Ascending aorta (tissue), 2 donors: ENCODE measurements around the gene CFAP77. TPM values are rescaled to one million over a fixed set of nuclear protein-coding genes. Genes with fewer than 3 reads are reported as not detected.

Experiments used
- DNase-seq, 2 donors: peaks; one replicate each; pipeline ENCODE4 v3.0.0-alpha.2; 2019; ENCODE audit warnings: low spot score in 2 of 2
- H3K27ac ChIP-seq, 2 donors: fragments of 200-600 bp; sonication (generic); one replicate each; pipeline ENCODE4 v1.5.1; 2016 to 2017; ENCODE audit warnings: mild to moderate bottlenecking in 1 of 2
- H3K27me3 ChIP-seq: fragments of 200-600 bp; sonication (generic); one replicate; pipeline ENCODE4 v1.5.1; 2017
- H3K36me3 ChIP-seq, 2 donors: fragments of 200-600 bp; sonication (generic); one replicate each; pipeline ENCODE4 v1.5.1; 2016
- H3K4me1 ChIP-seq, 2 donors: fragments of 200-600 bp; sonication (generic); one replicate each; pipeline ENCODE4 v1.5.1; 2016 to 2017; ENCODE audit warnings: mild to moderate bottlenecking in 1 of 2
- H3K4me3 ChIP-seq, 2 donors: fragments of 200-600 bp; sonication (generic); one replicate each; pipeline ENCODE4 v1.5.1; 2016 to 2017; ENCODE audit warnings: mild to moderate bottlenecking in 1 of 2
- H3K9me3 ChIP-seq, 2 donors: fragments of 200-600 bp; sonication (generic); one replicate each; pipeline ENCODE4 v1.5.1; 2016
- CTCF ChIP-seq, 3 experiments: fragments of 200-600 bp in 2 of 3; fragments of 450-650 bp in 1 of 3; sonication (generic) in 2 of 3; IDR thresholded peaks; one replicate each; pipeline ENCODE4 v1.5.1; 2016 to 2019; ENCODE audit warnings: antibody characterized with exemption in 3 of 3, mild to moderate bottlenecking in 1 of 3, moderate library complexity in 1 of 3
- intact Hi-C: fragments of 100-400 bp; cut with DNase I; formaldehyde crosslinking; loops from one replicate; pipeline ENCODE4 v1.15.1; 2023
- total RNA-seq: library from RNA; depleted of rRNA; stranded (reverse); fragments of >200 nt; gene quantifications from one replicate; pipeline ENCODE4 v1.1.0, GENCODE V29; 2016

The CFAP77 gene
- total RNA-seq, 1 donor from 2014 or later = not detected

DNA sequence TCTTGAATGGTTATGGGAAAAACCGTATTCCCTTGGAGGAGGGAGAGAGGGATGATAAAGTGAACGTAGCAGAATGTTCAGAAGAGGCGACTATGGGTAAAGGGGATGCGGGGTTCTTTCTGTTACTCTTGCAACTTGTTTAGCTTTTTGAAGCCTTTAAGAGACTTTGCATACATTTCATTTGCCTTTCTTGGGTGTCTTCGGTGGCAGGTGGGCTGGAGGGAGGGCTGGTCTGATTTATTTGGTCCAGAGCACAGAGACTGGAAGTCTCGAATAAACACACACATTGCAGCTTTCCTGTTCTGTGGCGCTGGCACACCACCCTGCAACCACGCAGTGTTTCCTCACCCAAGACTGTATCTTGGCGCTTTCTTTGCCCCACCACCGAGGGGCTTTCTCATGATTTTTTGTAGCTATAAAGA is 26.5 kb upstream of the CFAP77 start:
- Histone ChIP-seq H3K4me1 (no peaks in the 10 kb centered on the region), H3K36me3 (peaks cover 53 to 75% of the 10 kb centered on the region in 2 donors), H3K27me3 (no peaks in the 10 kb centered on the region), H3K4me3 (no peak overlapping the region), H3K9me3 (no peaks in the 10 kb centered on the region), H3K27ac (no peak overlapping the region)
- DNase-seq = peak in 1 of 2 donors; percentile 38
- TF ChIP-seq CTCF (IDR thresholded peaks at IDR 0.05) = no peak
- intact Hi-C loops = no loop called here

DNA sequence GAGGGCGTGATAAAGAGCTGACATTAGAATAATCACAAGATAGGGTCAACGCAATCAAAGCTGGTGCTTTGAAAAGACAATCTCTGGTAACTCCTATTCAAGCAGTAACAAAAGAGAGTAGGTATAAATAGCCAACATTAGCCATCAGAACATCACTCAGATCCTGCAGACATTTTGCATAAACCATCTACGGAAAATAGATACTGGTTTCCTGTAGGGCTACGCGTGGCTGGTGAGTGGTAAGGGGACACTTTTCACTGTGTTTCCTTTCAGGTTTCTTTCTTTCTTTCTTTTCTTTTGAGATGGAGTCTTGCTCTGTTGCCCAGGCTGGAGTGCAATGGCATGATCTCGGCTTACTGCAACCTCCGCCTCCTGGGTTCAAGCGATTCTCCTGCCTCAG is 25.6 kb upstream of the CFAP77 start:
- no peaks in the 10 kb centered on the region for H3K4me1 ChIP-seq
- intact Hi-C loops = no loop called here
- H3K4me3 ChIP-seq = no peak overlapping the region
- no peak for DNase-seq
- H3K27me3 ChIP-seq = no peaks in the 10 kb centered on the region
- no peak overlapping the region for H3K27ac ChIP-seq
- TF ChIP-seq CTCF (IDR thresholded peaks at IDR 0.05) = no peak
- no peaks in the 10 kb centered on the region for H3K9me3 ChIP-seq
- peaks cover 50 to 75% of the 10 kb centered on the region in 2 donors for H3K36me3 ChIP-seq

GRCh38 chr9:132387133-132387532 is 22.9 kb upstream of the CFAP77 start:
- Histone ChIP-seq H3K27me3 (no peaks in the 10 kb centered on the region), H3K27ac (no peak overlapping the region), H3K4me3 (no peak overlapping the region), H3K9me3 (no peaks in the 10 kb centered on the region), H3K36me3 (peaks cover 68 to 77% of the 10 kb centered on the region in 2 donors), H3K4me1 (no peaks in the 10 kb centered on the region)
- DNase-seq = no peak
- TF ChIP-seq CTCF (IDR thresholded peaks at IDR 0.05) = no peak
- intact Hi-C loops = no loop called here

- H3K4me3 ChIP-seq = no peak overlapping the region
- intact Hi-C loops = no loop called here
Measured at GRCh38 chr9:132390966-132391365, 19.0 kb upstream of the CFAP77 start.

GRCh38 chr9:132391449-132391848 is 18.6 kb upstream of the CFAP77 start:
- Histone ChIP-seq H3K27me3 (no peaks in the 10 kb centered on the region), H3K36me3 (peaks cover 69 to 92% of the 10 kb centered on the region in 2 donors)

More at GRCh38 chr9:132390966-132391365, 19.0 kb upstream of the CFAP77 start:
- H3K27me3 ChIP-seq = no peaks in the 10 kb centered on the region
- peaks cover 69 to 90% of the 10 kb centered on the region in 2 donors for H3K36me3 ChIP-seq
- DNase-seq = no peak
- no peaks in the 10 kb centered on the region for H3K9me3 ChIP-seq
- no peak for TF ChIP-seq CTCF (IDR thresholded peaks at IDR 0.05)
- H3K4me1 ChIP-seq = no peaks in the 10 kb centered on the region
- H3K27ac ChIP-seq = no peak overlapping the region

More at GRCh38 chr9:132391449-132391848, 18.6 kb upstream of the CFAP77 start:
- intact Hi-C loops = no loop called here
- no peak overlapping the region for H3K4me3 ChIP-seq
- no peaks in the 10 kb centered on the region for H3K9me3 ChIP-seq
- DNase-seq = no peak
- H3K4me1 ChIP-seq = no peaks in the 10 kb centered on the region
- TF ChIP-seq CTCF (IDR thresholded peaks at IDR 0.05) = no peak
- H3K27ac ChIP-seq = no peak overlapping the region
